Measurements from ENCODE around the gene TTC33.

- TF ChIP-seq, protein P1, sequence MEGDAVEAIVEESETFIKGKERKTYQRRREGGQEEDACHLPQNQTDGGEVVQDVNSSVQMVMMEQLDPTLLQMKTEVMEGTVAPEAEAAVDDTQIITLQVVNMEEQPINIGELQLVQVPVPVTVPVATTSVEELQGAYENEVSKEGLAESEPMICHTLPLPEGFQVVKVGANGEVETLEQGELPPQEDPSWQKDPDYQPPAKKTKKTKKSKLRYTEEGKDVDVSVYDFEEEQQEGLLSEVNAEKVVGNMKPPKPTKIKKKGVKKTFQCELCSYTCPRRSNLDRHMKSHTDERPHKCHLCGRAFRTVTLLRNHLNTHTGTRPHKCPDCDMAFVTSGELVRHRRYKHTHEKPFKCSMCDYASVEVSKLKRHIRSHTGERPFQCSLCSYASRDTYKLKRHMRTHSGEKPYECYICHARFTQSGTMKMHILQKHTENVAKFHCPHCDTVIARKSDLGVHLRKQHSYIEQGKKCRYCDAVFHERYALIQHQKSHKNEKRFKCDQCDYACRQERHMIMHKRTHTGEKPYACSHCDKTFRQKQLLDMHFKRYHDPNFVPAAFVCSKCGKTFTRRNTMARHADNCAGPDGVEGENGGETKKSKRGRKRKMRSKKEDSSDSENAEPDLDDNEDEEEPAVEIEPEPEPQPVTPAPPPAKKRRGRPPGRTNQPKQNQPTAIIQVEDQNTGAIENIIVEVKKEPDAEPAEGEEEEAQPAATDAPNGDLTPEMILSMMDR (IDR thresholded peaks at IDR 0.05; ENCODE audit: insufficient read depth, low read length, poor library complexity, severe bottlenecking) = no peak
- no peak for TF ChIP-seq EZH2phosphoT487 (conservative IDR thresholded peaks at IDR 0.05; ENCODE audit: low read length)
These were observed 250.7 kb downstream of the TTC33 start for GRCh38 chr5:40505031-40505430.

Data from SU-DHL-6 (cell line).